PFSK-1 (cell line): ENCODE data around the gene VGLL1.

Source experiments
- FOXP2 ChIP-seq: optimal IDR thresholded peaks from 2 replicates; pipeline ENCODE3; 2011; ENCODE audit warnings: borderline replicate concordance, control low read depth, inconsistent platforms; ENCODE audit not compliant: insufficient read depth; ENCODE audit errors: extremely low read length, extremely low read depth
- POLR2AphosphoS5 ChIP-seq: IDR thresholded peaks from 2 replicates; pipeline ENCODE4 v1.6.1; 2012; ENCODE audit warnings: low read depth, mild to moderate bottlenecking, control low read depth, low read length, moderate library complexity
- SIN3A ChIP-seq: IDR thresholded peaks from 2 replicates; pipeline ENCODE4 v1.6.1; 2012; ENCODE audit warnings: mild to moderate bottlenecking, low read length, moderate library complexity, borderline replicate concordance; ENCODE audit not compliant: insufficient read depth
- TAF1 ChIP-seq: IDR thresholded peaks from 2 replicates; pipeline ENCODE4 v1.6.1; 2012; ENCODE audit warnings: low read length, control low read depth, borderline replicate concordance; ENCODE audit not compliant: insufficient read depth
- TF ChIP-seq, protein P1 (sequence below), 2 experiments: IDR thresholded peaks; 2 replicates each; pipeline versions ENCODE4 v1.6.1 to v1.8.0; 2011 to 2012; ENCODE audit warnings: low read depth in 2 of 2, low read length in 2 of 2, control low read depth in 1 of 2, inconsistent platforms in 1 of 2, mild to moderate bottlenecking in 1 of 2, moderate library complexity in 1 of 2; ENCODE audit not compliant: insufficient read depth in 1 of 2

Gene VGLL1

DNA sequence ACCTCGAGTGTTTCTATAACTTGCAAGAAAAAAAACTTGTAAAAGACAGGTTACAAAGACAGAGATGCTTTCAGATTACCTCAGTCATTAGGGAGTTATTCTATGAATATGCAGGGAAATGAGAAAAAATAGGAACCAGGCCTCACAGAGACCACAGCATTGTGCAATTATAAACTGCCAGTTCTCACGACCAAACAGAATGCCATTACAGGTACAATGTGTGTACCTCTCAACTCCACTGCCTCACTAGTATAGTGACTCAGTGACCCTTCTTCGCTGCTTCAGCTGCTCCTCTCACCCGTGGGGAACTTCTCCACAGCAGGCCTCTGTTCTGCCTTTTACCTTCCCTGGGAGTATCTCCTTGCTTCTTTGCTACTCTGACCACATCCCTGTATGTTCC lies 37.0 kb upstream of the VGLL1 start:
- TF ChIP-seq POLR2AphosphoS5 (no peak), SIN3A (no peak), FOXP2 (no peak), TAF1 (no peak)
- TF ChIP-seq, protein P1, sequence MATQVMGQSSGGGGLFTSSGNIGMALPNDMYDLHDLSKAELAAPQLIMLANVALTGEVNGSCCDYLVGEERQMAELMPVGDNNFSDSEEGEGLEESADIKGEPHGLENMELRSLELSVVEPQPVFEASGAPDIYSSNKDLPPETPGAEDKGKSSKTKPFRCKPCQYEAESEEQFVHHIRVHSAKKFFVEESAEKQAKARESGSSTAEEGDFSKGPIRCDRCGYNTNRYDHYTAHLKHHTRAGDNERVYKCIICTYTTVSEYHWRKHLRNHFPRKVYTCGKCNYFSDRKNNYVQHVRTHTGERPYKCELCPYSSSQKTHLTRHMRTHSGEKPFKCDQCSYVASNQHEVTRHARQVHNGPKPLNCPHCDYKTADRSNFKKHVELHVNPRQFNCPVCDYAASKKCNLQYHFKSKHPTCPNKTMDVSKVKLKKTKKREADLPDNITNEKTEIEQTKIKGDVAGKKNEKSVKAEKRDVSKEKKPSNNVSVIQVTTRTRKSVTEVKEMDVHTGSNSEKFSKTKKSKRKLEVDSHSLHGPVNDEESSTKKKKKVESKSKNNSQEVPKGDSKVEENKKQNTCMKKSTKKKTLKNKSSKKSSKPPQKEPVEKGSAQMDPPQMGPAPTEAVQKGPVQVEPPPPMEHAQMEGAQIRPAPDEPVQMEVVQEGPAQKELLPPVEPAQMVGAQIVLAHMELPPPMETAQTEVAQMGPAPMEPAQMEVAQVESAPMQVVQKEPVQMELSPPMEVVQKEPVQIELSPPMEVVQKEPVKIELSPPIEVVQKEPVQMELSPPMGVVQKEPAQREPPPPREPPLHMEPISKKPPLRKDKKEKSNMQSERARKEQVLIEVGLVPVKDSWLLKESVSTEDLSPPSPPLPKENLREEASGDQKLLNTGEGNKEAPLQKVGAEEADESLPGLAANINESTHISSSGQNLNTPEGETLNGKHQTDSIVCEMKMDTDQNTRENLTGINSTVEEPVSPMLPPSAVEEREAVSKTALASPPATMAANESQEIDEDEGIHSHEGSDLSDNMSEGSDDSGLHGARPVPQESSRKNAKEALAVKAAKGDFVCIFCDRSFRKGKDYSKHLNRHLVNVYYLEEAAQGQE (IDR thresholded peaks at IDR 0.05; ENCODE audit: insufficient read depth in 1 of 2, low read depth in 2 of 2, low read length in 2 of 2): no peak

DNA sequence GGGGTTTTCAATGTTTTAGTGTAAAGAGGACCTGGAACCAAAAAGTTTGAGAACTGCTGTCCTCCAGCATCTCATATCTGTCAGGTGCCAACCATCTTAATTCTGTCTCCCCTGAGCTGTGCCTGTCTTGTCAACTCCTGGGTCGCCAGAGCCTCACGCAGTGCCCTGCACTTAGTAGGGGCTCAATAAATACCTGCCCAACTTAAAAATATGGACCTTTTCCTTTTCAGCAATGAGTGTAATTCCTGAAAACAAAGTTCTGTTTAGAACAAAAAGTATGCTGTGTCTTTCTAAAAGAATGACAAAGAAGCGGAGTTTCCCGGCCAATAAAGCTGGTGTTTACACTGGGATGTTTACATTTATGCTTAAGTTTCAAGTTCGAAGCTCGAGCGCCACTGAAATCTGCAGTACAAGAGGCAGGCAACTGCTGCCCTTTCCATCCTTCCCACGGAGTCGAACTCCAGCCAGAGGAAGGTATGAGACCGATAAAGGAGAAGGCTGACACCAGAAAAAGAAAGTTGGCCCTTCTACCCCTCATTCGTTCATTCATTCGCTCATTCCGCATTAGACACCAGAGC lies 35.7 kb upstream of the VGLL1 start:
- TF ChIP-seq POLR2AphosphoS5 (no peak), SIN3A (no peak), FOXP2 (no peak), TAF1 (no peak)
- TF ChIP-seq, protein P1 (IDR thresholded peaks at IDR 0.05; ENCODE audit: insufficient read depth in 1 of 2, low read depth in 2 of 2, low read length in 2 of 2): no peak

DNA sequence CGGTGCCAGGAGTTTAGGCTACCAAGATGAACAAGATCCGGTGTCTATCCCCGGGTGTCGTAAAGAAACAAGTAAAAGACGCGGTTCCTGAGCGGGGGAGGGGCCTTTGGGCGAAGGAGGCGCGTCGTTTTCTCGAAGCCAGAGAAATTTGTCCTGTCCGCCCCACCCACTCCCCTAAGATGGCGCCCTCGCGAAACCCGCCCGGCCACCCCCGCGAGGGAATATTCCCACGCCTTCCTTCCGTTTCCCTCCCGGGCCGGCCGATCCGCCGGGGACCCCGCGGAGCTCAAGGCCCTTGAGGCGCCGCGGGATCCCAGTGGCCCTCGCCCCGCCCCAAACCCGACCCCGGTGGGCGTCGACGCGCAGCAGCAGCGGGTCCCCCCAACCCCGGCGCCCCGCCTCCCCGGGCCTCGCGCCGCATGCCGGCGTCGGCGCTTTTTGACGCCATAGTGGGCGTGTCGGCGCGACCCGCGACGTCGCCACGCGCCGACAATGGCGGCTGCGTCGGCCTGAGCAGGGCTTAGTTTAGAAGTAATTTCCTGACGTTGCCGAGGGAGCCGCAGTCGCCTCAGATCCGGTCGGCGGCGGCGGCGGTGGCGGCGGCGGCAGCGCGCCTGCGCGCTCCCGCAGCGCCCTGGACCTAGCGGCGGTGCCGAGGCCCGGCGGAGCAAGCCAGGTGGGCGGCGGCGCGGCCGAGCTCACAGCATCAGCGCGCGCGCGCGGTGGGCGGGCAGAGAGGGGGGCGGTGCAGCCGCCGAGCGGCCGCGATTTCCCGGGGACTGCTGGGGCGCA lies 35.1 kb upstream of the VGLL1 start:
- TF ChIP-seq SIN3A: no peak
- TF ChIP-seq, protein P1 (IDR thresholded peaks at IDR 0.05; ENCODE audit: insufficient read depth in 1 of 2, low read depth in 2 of 2, low read length in 2 of 2): no peak
- TF ChIP-seq FOXP2: peak; percentile 59
- 0 out of 2 replicates have a peak, but pooled peaks have one; percentile 40 for TF ChIP-seq TAF1
- TF ChIP-seq POLR2AphosphoS5: peak; percentile 48; the same call in 1 of the 2 replicates

- TF ChIP-seq, protein P1 (IDR thresholded peaks at IDR 0.05; ENCODE audit: insufficient read depth in 1 of 2, low read depth in 2 of 2, low read length in 2 of 2): no peak
- TF ChIP-seq TAF1 (no peak), POLR2AphosphoS5 (no peak), SIN3A (no peak)
Observed at GRCh38 chrX:136497556-136498052, 34.4 kb upstream of the VGLL1 start, which contains the start of gene HTATSF1. HTATSF1 (plus strand) TSS chrX:136497592; CDS start chrX:136497685, 93 bp downstream.
